ENCODE data around the gene DPPA2.
"Not testable (repeated sequence)": the region's sequence is repeated elsewhere in the genome, so short reads cannot be mapped to it uniquely, and the experiment has no call there.

The DPPA2 gene, protein sequence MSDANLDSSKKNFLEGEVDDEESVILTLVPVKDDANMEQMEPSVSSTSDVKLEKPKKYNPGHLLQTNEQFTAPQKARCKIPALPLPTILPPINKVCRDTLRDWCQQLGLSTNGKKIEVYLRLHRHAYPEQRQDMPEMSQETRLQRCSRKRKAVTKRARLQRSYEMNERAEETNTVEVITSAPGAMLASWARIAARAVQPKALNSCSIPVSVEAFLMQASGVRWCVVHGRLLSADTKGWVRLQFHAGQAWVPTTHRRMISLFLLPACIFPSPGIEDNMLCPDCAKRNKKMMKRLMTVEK

DNA sequence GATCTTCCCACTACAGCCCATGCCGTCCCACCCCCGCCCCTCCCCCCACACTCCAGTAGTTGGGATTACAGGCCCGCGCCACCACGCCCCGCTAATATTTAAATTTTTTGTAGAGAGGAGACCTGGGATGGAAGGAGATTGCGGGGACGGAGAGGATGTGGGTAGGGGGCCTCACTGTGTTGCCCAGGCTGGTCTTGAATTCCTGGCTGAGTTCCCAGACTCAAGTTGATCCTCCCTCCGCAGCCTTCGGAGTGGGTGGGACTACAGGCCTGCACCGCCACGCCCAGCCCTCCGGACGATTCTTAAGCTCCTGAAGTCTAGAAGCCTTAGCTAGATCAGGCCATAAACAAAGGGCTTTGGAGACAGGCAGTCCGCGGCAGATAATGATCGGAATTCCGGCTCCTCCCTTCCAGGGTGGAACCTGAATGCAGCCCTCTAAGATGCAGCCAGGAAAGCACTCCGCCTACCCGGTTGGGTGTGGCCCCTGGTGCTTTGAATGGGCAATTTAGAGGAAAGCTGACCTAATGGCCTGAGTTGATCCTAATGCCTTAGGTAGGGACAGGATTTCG is at the start of gene DPPA2:
Gene DPPA2 (minus strand): TSS at position 356 of the 569 bp plus-strand sequence. CDS start 1,975 bp downstream, outside the sequence.
- ATAC-seq = no peak
- DNase-seq = no peak

DNA sequence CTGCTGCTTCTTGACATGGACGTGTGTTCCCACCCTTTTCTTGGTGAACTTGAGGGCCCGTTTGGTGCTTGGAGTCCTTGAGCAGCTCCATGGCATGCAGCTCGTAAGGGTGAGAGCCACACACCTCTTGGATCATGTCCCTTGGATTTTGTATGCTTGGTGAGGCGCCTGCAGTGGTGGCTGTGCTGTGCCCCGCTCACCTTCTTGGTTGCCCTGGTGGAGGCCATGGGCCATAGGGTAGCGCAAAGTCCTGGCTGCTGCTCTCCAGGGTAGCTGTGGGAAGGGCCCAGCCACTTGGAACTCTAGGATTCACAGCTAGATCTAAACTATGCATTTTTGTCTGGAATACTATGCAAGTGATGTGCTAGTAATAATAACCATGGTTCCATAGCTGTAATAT is 47.8 kb upstream of the DPPA2 start:
- no peak for ATAC-seq
- DNase-seq = no peak

DNA sequence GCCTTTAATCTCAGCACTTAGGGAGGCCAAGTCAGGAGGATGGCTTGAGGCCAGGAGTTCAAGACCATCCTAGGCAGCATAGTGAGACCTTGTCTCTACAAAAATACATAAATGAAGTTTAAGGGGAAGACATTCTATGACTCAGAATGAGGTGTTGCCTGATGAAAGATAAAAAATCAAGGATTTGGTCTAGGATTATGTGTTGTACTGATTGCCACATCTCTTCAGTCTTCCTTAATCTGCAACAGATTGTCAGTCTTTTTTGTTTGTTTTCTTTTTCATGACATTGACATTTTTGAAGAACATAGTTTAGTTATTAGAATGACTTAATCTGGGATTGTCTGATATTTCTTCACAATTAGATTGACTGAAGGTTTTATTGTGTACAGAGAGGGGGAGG is 47.3 kb upstream of the DPPA2 start:
- no peak for DNase-seq
- ATAC-seq = no peak

DNA sequence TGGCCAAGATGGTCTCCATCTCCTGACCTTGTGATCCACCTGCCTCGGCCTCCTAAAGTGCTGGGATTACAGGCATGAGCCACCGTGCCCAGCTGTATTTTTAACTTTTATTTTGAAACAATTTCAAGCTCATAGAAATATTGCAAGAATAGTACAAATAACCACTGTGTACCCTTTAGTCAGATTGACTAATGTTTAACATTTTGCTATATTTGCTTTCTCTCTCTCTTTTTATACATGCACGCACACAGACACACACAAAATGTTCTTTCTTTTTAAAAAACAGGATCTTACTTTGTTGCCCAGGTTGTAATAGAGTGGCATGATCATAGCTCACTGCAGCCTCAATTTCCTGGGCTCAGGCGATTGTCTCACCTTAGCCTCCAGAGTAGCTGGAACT is 46.5 kb upstream of the DPPA2 start:
- no peak for ATAC-seq
- DNase-seq = no peak

DNA sequence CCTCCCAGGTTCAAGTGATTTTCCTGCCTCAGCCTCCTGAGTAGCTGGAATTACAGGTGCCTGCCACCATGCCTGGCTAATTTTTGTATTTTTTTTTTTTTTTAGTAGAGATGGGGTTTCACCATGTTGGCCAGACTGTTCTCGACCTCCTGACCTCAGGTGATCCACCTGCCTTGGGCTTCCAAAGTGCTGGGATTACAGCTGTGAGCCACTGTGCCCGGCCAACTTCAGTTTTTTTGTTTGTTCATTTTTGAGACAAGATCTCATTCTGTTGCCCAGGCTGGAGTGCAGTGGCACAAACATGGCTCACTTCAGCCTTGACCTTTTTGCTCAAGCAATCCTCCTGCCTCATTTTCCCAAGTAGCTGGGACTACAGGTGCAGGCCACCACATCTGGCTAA is 42.5 kb upstream of the DPPA2 start:
- ATAC-seq, DNase-seq: not testable (repeated sequence)

DNA sequence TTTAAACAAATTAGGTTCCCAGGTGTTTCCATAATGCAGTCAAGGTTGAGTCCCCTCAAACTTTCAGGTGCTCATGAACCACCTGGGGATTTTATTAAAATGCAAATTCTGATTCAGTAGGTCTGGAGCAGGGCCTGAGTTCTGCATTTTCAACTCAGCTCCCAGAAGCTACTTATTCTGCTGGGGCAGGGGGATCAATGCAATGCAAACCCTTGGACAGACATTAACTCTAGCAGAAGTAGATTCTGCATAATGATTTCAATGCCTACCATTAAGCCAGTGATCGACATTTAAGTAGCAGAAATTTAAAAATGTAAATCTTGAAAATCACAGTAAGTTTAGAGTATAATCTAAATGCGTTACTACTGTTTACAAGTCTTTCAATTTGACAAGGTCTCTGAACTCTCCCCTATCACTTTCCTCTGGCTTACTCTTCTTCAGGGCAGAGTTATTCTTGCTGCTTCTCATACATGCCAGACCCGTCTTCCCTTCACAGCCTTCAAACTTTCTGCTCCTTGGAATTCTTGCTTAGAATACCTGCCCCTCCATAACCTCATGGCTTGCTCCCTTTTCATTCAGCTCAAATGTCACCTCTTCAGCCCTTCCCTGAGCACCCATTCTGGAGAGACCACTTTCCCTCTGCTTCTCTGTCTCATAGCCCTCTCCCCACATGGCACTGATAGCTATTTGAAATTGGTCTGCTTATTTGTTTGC is 40.3 kb upstream of the DPPA2 start:
- DNase-seq (no peak), ATAC-seq (no peak)

DNA sequence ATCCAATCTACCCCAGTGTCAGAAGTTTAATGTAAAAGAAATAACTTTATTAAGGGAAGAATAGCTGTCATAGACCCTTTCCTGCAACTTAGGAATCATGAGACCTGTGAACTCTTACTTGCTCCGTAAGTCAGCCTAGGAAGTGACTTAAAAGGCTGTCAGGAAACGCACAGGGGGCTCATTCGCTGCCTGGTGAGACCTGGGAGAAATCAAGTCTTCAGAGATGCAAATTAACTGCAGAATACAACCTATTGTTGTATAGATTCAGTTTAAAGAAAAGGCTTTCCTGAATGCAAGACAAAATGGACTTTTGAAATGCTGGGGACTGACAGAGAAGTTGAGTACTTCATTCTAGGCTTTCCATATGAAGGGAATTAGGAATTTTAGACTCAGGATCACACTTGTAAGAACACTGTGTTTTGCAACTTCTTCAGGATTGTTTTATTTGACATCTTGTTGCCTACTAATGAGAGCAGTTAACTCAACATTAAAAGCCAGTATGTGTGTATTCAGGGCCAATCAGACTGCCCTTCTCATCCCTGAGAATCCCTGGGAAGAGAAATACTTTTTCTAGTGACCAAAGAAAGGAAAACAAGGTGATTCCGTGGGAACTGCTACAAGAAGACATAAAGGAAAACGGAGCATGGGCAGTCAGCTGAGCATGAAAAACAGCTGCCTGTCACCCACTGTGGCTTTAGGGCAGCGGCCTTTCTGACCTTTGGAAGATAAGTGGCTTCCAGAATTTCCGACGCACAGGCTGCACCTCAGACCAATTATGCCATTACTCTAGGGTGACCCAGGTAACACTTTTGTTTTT is 39.5 kb upstream of the DPPA2 start:
- ATAC-seq (no peak), DNase-seq (no peak)

DNA sequence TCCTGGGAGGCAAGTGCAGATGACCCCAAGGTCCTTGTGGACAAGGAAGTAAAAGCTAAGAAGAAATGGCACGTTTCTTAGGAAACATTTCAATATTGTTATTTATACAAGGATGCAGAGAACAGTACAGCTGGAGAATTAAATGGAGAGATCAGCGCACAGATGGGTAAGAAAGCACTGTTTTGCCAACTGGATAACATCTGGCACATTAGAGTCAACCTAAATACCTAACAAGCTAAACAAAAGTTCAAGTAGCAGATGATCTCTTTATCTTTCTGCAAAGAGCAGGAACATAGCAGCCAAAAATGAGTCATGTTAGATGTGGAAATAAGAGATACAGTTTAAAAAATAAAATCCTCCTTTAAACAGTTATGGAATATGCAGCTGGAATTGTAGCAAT is 36.7 kb upstream of the DPPA2 start:
- DNase-seq = no peak
- no peak for ATAC-seq

DNA sequence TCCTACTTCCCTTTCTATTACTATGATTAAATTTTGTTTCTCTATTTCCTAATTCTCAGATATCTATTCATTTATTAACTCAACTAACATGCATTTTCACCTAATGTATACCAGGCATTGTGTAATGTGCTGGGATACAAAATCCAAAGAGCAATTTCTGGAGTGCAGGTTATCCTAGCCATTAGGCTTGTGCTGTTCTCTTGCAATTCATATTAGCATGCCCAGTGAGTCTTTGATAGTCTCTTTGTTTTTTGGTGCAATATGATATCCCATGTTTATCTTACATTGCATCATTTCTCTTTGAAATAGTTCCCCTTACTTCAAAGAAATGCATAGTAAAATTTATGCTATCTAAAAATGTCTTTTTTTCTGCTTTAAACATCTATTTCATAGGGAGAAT is 34.9 kb upstream of the DPPA2 start:
- no peak for DNase-seq
- no peak for ATAC-seq

DNA sequence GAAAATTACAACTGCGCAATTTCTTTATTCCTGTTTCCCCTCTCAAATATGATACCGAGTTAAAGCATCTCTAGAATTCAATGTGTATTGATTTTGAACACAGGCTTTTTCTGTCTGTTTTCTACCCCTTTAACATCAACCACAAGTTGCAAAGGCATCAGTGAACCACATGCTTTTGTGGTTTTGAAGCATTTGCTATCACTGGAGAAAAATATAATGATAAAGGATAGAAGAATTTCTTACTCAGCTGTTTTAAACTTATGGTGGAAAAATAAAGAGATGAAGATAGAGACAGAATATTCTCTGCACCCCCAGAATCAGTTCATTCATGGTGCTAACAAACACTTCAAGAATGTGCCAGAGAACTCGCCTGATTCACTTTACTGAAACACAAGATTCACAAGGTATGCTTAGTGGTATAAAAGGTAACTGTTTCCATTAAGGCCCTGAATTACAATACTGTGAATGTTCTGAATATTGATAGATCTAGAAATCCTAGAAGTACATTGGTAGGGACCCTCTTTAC is 30.5 kb upstream of the DPPA2 start:
- ATAC-seq (no peak), DNase-seq (no peak)

DNA sequence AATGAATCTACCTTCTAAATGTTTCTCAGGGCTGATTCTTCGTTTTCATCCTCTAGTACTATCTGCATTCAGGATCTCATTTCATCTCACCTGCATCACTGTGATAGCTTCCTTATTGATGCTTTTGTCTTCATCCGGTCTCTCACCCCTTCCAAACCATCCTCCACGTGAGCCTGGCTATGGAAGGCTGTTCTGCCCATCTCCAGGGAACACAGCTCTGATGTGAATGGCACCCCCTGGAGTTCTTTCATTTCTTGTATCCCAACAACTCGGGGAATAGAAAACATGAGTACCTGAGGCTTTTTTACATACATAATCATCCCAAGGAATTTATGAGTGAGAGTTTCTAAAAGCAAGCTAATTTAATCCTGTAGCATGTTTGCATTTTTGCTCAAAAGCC is 29.8 kb upstream of the DPPA2 start:
- ATAC-seq (no peak), DNase-seq (no peak)

DNA sequence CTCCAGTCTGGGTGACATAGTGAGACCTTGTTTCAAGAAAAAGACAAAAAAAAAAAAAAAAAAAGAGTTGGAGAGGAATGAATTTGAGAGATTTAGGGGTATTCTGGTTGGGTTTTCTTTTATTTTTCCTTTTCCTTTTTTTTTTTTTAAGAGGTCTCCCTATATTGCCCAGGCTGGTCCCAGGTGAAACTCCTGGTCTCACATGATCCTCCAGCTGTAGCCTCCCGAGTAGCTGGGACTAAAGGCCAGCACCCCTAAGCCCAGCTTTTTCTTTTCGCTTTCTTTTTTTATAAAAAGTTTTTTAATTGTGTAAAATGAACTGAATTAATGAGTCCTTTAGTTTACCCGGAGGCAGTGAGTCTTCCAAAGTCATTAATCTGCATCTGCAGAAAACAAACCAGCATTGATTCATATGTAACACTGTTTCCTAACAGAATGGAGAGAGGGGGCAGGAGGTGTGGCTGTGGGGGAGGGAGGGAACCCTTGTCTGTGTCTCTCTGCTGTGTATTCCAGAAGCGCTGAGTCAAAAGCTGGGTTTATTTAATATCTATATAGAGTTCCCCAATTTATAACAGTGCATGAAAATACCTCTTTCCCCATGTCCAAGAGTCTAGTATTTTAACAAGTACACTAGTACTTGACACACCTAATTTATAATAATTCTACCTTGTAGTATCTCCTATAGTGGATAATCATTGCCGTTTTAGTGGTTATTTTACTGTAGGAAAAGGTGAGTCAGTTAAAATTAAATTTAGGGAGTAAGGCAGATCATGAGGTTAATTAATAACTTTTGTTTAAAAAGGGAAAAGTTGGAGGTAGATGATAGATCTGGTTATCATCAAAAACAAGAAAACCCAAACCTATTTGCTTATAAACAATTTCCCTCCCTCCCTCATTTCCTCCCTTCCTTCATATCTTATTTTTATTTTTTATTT is 23.7 kb upstream of the DPPA2 start:
- ATAC-seq (no peak), DNase-seq (no peak)

DNA sequence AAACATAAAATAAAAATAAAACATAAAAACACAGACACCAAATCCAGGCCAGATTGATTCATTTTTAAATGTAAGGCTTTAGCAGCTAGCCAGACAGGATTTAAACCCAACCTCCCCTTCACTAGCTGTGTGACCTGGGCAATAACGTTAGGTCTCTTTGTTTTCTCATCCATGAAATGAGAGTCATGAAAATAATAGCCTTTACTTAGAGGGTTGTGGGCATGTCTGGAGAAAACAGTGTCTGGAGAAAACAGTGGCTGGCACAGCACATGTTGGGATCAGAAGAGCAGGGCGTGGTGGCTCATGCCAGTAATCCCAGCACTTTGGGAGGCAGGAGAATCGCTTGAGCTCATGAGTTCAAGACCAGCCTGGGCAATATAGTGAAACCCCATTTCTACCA is 22.9 kb upstream of the DPPA2 start:
- ATAC-seq (no peak), DNase-seq (no peak)

DNA sequence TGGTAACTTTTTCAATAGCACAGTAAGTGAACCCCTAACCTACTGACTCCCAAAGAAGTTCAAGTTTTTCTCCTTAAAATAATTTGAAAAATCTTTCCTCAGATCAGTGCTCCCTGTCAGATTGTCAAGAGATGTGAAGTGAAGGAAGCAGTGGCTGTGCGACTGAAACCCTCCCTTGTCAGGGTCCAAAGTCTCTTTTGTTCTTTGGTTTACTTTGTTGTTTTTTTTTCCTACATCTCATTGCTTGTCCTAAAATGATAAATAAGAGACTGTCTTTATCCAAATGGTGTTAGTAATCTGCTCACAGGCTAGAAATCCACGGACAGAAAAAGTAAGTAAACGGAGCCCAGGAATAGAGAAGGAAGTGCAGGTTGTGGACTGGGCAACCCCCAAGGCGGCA is 22.0 kb upstream of the DPPA2 start:
- DNase-seq = no peak
- no peak for ATAC-seq

DNA sequence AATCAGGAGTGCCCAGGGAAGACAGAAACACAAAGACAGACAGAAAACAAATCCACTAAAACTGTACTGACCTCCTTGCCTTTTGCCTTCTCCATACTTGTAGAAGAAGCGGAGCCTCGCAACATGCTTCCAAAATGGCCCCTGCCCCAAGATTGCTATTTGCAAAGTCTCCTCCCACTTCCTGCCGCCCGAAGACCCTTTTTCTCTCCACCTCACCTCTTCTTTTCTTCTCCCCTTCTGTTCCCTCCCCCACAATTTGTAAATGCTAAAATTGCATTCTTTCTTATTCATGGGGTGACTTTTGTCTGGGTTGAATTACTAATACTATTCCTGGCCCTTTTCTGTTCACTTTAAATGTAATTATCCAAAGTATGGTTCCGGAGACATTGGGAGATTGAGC is 21.1 kb upstream of the DPPA2 start, which contains the start of gene DPPA4:
Gene DPPA4 (minus strand): TSS at position 154 of the 400 bp plus-strand sequence. CDS start 29 bp downstream, at position 125.
- no peak for ATAC-seq
- DNase-seq = no peak

DNA sequence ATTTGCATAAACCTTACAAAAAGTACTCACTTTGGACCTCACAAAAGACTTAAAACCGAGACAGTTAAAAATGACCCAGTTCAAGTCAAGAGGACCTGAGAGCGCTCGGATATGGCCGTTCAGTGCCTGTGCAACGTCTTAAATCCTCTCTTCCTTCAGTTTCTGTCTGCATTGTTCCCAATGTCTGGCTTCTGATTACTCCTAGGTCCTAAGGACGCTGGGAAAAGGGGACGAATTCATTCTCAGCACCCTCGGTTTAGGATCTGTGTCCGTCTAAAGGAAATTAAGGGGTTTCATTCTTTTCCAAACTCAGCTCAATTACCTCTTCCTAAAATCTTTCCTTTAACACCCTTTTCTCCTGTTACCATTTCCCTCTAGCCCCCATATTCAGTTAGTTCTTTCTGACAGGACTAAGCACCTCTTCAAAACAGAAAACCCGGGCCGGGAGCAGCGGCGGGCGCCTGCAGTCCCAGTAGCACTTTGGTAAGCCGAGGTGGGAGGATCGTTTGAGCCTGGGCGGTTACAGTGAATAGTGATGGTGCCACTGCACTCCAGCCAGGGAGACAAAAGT is 20.1 kb upstream of the DPPA2 start:
- DNase-seq = peak; percentile 22
- ATAC-seq = peak; percentile 70

DNA sequence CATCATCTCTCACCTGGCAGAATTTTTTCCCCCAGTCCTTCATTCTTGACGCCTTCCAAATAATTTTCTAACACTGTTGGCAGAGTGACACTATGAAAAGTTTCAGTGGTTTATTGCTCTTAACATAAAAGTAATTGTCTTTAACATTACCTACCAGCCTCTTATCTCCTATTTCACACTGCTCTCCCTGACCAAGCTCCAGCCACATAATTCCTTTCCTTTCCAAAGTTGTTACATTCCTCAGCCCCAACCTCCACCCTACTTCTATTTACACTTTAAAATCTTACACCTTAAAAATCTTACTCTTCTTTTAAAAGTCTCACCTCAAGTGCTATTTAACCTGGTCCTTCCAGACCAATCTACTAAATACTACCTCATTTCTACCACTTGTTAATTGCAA is 18.3 kb upstream of the DPPA2 start:
- ATAC-seq (no peak), DNase-seq (no peak)

DNA sequence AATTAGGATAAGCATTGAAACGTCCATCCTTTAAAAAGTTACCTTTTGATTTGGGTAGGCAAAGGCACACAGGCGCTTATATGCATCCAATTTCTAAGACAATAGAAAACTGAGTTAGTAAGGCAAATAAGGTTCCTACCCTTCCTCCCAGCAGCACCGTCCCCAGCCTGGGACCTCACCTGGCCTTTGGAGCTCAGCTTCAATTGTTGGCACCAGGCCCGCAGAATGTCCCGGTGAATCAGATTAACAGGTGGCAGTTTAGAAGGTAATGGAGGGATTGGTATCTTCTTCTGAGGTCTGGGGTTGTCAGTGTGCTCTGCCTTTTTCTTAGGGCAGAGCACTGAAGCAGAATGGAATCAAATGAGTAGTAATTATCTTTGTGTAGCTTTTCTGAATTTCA is 15.4 kb upstream of the DPPA2 start:
- DNase-seq (no peak), ATAC-seq (no peak)

DNA sequence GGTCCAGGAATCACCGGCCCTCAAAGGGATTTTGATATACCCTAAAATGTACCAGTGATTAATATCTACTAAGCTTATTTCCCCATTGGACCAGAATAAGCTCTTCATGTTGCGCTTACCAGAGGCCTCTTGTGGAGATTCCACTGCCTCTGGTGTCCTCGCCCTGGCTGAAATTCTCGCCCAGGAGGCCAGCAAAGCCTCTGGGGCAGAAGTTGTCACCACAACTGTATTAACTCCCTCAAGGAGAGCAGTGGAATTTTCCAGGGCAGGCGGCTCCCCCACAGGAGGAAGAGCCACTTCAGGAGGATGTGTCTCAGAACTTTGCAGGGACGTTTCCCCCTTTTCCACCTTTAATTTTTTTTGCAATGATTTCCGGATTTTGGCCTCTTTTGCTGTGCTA is 14.1 kb upstream of the DPPA2 start:
- ATAC-seq (no peak), DNase-seq (no peak)

DNA sequence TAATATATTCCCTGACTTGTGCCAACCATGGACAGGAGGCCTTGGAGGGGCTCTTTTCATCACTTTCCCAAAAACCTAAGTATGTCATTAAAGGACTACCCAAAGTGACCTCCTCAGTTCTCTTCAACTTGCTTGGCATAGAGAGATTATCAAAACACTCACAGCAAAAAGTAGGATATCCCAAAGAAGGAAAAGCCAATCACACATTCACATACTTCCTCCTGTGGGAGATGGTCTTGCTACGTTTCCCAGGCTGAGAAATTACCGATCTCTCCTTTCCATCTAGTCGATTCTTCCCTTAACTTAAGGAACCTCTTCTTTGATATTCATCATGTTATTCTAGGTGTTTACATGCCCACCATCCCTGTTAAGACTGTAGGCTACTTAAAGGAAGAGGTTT is 11.9 kb upstream of the DPPA2 start:
- no peak for DNase-seq

DNA sequence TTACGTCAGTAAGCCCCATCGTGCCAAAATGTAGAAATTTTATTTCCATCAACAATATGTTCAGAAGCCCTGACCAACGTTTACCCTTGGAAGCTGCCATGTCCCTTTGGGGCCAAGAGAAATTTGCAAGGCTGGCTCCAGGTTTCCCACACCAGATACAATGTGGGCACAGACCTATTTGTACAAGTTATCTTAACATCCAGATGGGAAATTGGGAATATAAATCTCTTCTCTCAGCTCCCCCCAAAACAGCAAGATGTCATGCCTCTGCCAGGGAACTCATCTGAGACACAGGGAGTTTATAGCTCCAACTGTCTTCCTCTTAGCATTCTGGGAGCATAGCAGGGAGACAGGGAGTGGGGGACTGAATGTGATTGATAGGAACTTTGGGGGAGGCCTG is 9.3 kb upstream of the DPPA2 start:
- ATAC-seq (no peak), DNase-seq (no peak)

More for the DNA sequence above, 11.9 kb upstream of the DPPA2 start:
- no peak for ATAC-seq

All from stimulated activated naive CD8-positive, alpha-beta T cell treated with anti-CD3 and anti-CD28 coated beads, Interleukin-15, Interleukin-2, amounts not matched to agents 100 U/mL and 50 U/mL, for 24 hours (primary cell).